Neural progenitor cell (in vitro differentiated cells): ENCODE results near the gene SIRT1. TPM values are rescaled to one million over a fixed set of nuclear protein-coding genes. Genes with fewer than 3 reads are reported as not detected.

ENCODE experiments used
- DNase-seq: peaks from one replicate; pipeline ENCODE4 v3.0.0-alpha.2; 2016; ENCODE audit warnings: low spot score
- H2AFZ ChIP-seq: fragments of 200-600 bp; sonication (generic); replicated peaks from 2 replicates; pipeline ENCODE4 v1.6.1; 2016; ENCODE audit warnings: antibody characterized with exemption
- H3F3A ChIP-seq: fragments of 200-600 bp; sonication (generic); 2 replicates; pipeline ENCODE4 v1.6.1; 2016; ENCODE audit warnings: antibody characterized with exemption, low read depth
- H3K27ac ChIP-seq: fragments of 200-600 bp; sonication (generic); 2 replicates; pipeline ENCODE4 v1.5.1; 2016; ENCODE audit warnings: mild to moderate bottlenecking
- H3K27me3 ChIP-seq: fragments of 200-600 bp; sonication (generic); 2 replicates; pipeline ENCODE4 v1.6.1; 2016; ENCODE audit warnings: mild to moderate bottlenecking, moderate library complexity
- H3K36me3 ChIP-seq: fragments of 200-600 bp; sonication (generic); 2 replicates; pipeline ENCODE4 v1.5.1; 2016
- H3K4me1 ChIP-seq: fragments of 200-600 bp; sonication (generic); 2 replicates; pipeline ENCODE4 v1.6.1; 2016; ENCODE audit warnings: mixed run types
- H3K4me2 ChIP-seq: fragments of 200-600 bp; sonication (generic); 2 replicates; pipeline ENCODE4 v1.6.1; 2016
- H3K4me3 ChIP-seq: fragments of 200-600 bp; sonication (generic); 2 replicates; pipeline ENCODE4 v1.5.1; 2016
- H3K79me2 ChIP-seq: fragments of 200-600 bp; sonication (generic); 2 replicates; pipeline ENCODE4 v1.6.1; 2016; ENCODE audit warnings: low read depth
- H3K9ac ChIP-seq: fragments of 200-600 bp; sonication (generic); 2 replicates; pipeline ENCODE4 v1.6.1; 2016
- H3K9me3 ChIP-seq: fragments of 200-600 bp; sonication (generic); 2 replicates; pipeline ENCODE4 v1.5.1; 2016; ENCODE audit warnings: low read depth
- H4K20me1 ChIP-seq: fragments of 200-600 bp; sonication (generic); 2 replicates; pipeline ENCODE4 v1.6.1; 2016; ENCODE audit warnings: low read depth
- H3K27ac Mint-ChIP-seq: 3 replicates; pipeline ENCODE4 v1.8.0; 2021; ENCODE audit warnings: mixed read lengths
- H3K27me3 Mint-ChIP-seq: 2 replicates; pipeline ENCODE4 v1.8.0; 2022; ENCODE audit warnings: low read depth, mild to moderate bottlenecking, inconsistent platforms, moderate library complexity, mixed read lengths; ENCODE audit not compliant: insufficient read depth
- H3K36me3 Mint-ChIP-seq: 3 replicates; pipeline ENCODE4 v1.8.0; 2021; ENCODE audit warnings: mixed read lengths
- H3K4me1 Mint-ChIP-seq: 3 replicates; pipeline ENCODE4 v1.8.0; 2021; ENCODE audit warnings: mixed read lengths
- H3K4me3 Mint-ChIP-seq: 3 replicates; pipeline ENCODE4 v1.8.0; 2021; ENCODE audit warnings: mild to moderate bottlenecking, moderate library complexity, mixed read lengths
- H3K9me3 Mint-ChIP-seq: 3 replicates; pipeline ENCODE4 v1.8.0; 2020; ENCODE audit warnings: mixed read lengths
- EZH2 ChIP-seq: fragments of 200-600 bp; sonication (generic); IDR thresholded peaks from 2 replicates; pipeline ENCODE4 v1.6.1; 2017; ENCODE audit warnings: antibody characterized with exemption, mild to moderate bottlenecking, moderate library complexity
- EZH2phosphoT487 ChIP-seq: fragments of 200-600 bp; sonication (generic); IDR thresholded peaks from 2 replicates; pipeline ENCODE4 v1.6.1; 2017; ENCODE audit warnings: antibody characterized with exemption
- total RNA-seq: library from RNA; depleted of rRNA; stranded (reverse); fragments of >200 nt; gene quantifications from 2 replicates; pipeline ENCODE4 v1.2.3, GENCODE V29; 2015; ENCODE audit warnings: low replicate concordance
- TF ChIP-seq, protein P1 (sequence below): fragments of 200-600 bp; sonication (generic); IDR thresholded peaks from 2 replicates; pipeline ENCODE4 v1.5.1; 2017; ENCODE audit warnings: antibody characterized with exemption, mild to moderate bottlenecking

Gene SIRT1
- total RNA-seq, 1 donor from 2014 or later, result 48.5 TPM

DNA sequence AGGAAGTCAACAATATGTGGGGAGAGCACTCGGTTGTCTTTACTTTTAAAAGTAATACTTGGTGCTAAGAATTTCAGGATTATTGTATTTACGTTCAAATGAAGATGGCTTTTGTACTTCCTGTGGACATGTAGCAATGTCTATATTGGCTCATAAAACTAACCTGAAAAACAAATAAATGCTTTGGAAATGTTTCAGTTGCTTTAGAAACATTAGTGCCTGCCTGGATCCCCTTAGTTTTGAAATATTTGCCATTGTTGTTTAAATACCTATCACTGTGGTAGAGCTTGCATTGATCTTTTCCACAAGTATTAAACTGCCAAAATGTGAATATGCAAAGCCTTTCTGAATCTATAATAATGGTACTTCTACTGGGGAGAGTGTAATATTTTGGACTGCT, 32.7 kb downstream of the SIRT1 start:
- TF ChIP-seq, protein P1, sequence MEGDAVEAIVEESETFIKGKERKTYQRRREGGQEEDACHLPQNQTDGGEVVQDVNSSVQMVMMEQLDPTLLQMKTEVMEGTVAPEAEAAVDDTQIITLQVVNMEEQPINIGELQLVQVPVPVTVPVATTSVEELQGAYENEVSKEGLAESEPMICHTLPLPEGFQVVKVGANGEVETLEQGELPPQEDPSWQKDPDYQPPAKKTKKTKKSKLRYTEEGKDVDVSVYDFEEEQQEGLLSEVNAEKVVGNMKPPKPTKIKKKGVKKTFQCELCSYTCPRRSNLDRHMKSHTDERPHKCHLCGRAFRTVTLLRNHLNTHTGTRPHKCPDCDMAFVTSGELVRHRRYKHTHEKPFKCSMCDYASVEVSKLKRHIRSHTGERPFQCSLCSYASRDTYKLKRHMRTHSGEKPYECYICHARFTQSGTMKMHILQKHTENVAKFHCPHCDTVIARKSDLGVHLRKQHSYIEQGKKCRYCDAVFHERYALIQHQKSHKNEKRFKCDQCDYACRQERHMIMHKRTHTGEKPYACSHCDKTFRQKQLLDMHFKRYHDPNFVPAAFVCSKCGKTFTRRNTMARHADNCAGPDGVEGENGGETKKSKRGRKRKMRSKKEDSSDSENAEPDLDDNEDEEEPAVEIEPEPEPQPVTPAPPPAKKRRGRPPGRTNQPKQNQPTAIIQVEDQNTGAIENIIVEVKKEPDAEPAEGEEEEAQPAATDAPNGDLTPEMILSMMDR, result no peak
- no peak for TF ChIP-seq EZH2phosphoT487
- no peak for TF ChIP-seq EZH2
- H3K27ac Mint-ChIP-seq, result no peak overlapping the region
- Histone ChIP-seq H4K20me1 (peaks cover 20% of the 10 kb centered on the region), H3K36me3 (peaks cover 22% of the 10 kb centered on the region), H3K27ac (no peak overlapping the region), H3K79me2 (peaks cover 12% of the 10 kb centered on the region), H3K4me1 (no peaks in the 10 kb centered on the region), H3K9me3 (no peaks in the 10 kb centered on the region), H3K4me3 (no peak overlapping the region), H3K9ac (no peak overlapping the region), H3F3A (peaks cover 42% of the 10 kb centered on the region), H3K27me3 (no peaks in the 10 kb centered on the region), H3K4me2 (no peak overlapping the region), H2AFZ (no peak overlapping the region)
- H3K36me3 Mint-ChIP-seq, result peaks cover 18% of the 10 kb centered on the region
- no peak overlapping the region for H3K4me3 Mint-ChIP-seq
- no peak for DNase-seq
- H3K9me3 Mint-ChIP-seq, result no peaks in the 10 kb centered on the region
- no peaks in the 10 kb centered on the region for H3K27me3 Mint-ChIP-seq
- H3K4me1 Mint-ChIP-seq, result no peaks in the 10 kb centered on the region

DNA sequence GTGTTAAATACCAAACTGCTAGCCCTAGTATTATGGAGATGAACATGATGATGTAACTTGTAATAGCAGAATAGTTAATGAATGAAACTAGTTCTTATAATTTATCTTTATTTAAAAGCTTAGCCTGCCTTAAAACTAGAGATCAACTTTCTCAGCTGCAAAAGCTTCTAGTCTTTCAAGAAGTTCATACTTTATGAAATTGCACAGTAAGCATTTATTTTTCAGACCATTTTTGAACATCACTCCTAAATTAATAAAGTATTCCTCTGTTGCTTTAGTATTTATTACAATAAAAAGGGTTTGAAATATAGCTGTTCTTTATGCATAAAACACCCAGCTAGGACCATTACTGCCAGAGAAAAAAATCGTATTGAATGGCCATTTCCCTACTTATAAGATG, 33.2 kb downstream of the SIRT1 start:
- no peak overlapping the region for H3K4me2 ChIP-seq

DNA sequence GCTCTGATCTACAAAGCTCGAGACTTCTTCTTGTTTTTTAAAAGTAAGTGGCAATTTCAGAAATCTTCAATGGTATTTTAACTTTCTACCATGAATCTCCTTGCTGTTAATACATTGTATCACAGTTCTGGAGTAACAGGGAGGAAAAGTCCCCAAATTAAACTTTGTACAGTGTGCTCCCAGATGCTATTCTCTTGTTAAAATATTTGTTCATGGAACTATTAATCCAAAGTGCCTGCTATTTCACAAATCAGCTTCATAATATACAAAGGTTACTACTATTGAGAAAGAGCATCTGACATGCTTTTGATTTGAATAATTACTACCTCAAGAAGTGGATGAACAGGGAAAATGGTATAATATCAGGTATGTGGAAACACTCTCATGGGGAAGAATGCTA, 36.6 kb downstream of the SIRT1 start:
- H3K79me2 ChIP-seq, result no peaks in the 10 kb centered on the region
- H3K27me3 ChIP-seq, result no peaks in the 10 kb centered on the region
- H3K27ac ChIP-seq, result no peak overlapping the region
- Mint-ChIP-seq H3K27ac (no peak overlapping the region), H3K4me1 (no peaks in the 10 kb centered on the region), H3K27me3 (no peaks in the 10 kb centered on the region), H3K36me3 (peaks cover 13% of the 10 kb centered on the region), H3K4me3 (no peak overlapping the region), H3K9me3 (no peaks in the 10 kb centered on the region)
- H3K9ac ChIP-seq, result no peak overlapping the region
- H3K4me2 ChIP-seq, result no peak overlapping the region
- no peaks in the 10 kb centered on the region for H3K9me3 ChIP-seq
- H3K4me1 ChIP-seq, result no peaks in the 10 kb centered on the region
- no peak overlapping the region for H3K4me3 ChIP-seq
- no peak for DNase-seq
- H3K36me3 ChIP-seq, result peaks cover 8% of the 10 kb centered on the region
- H3F3A ChIP-seq, result peaks cover 33% of the 10 kb centered on the region
- no peak overlapping the region for H2AFZ ChIP-seq
- H4K20me1 ChIP-seq, result peaks cover 4% of the 10 kb centered on the region
- TF ChIP-seq EZH2phosphoT487, result no peak
- no peak for TF ChIP-seq EZH2
- TF ChIP-seq, protein P1, result no peak

More for the DNA sequence above, 33.2 kb downstream of the SIRT1 start:
- Mint-ChIP-seq H3K27me3 (no peaks in the 10 kb centered on the region), H3K4me1 (no peaks in the 10 kb centered on the region), H3K9me3 (no peaks in the 10 kb centered on the region), H3K4me3 (no peak overlapping the region), H3K36me3 (peaks cover 17% of the 10 kb centered on the region), H3K27ac (no peak overlapping the region)
- H3K27me3 ChIP-seq, result no peaks in the 10 kb centered on the region
- H2AFZ ChIP-seq, result no peak overlapping the region
- no peak overlapping the region for H3K27ac ChIP-seq
- peaks cover 18% of the 10 kb centered on the region for H3K36me3 ChIP-seq
- DNase-seq, result no peak
- peaks cover 40% of the 10 kb centered on the region for H3F3A ChIP-seq
- TF ChIP-seq EZH2 (no peak), EZH2phosphoT487 (no peak)
- TF ChIP-seq, protein P1, result no peak
- H3K9me3 ChIP-seq, result no peaks in the 10 kb centered on the region
- peaks cover 10% of the 10 kb centered on the region for H3K79me2 ChIP-seq
- no peaks in the 10 kb centered on the region for H3K4me1 ChIP-seq
- H3K4me3 ChIP-seq, result no peak overlapping the region
- no peak overlapping the region for H3K9ac ChIP-seq
- peaks cover 19% of the 10 kb centered on the region for H4K20me1 ChIP-seq
